HepG2 (cell line): ENCODE results near the gene CDH23.

Experiments used
- IKZF1 ChIP-seq: fragments of 450-650 bp; IDR thresholded peaks from 2 replicates; pipeline ENCODE4 v1.7.1; 2016
- JUN ChIP-seq: sonication (generic); formaldehyde crosslinking; IDR thresholded peaks from 2 replicates; pipeline ENCODE4 v1.4.0; 2020; ENCODE audit warnings: mild to moderate bottlenecking, missing genetic modification reagents
- POLR2AphosphoS5 ChIP-seq: IDR thresholded peaks from 2 replicates; pipeline ENCODE4 v1.6.1; 2012; ENCODE audit warnings: low read depth, low read length
- ZNF207 ChIP-seq: fragments of 450-650 bp; IDR thresholded peaks from 2 replicates; pipeline ENCODE4 v1.6.1; 2016; ENCODE audit warnings: antibody characterized with exemption, borderline replicate concordance
- TF ChIP-seq, protein P1 (sequence below): sonication (generic); formaldehyde crosslinking; IDR thresholded peaks from 2 replicates; pipeline ENCODE4 v1.4.0; 2020; ENCODE audit warnings: mild to moderate bottlenecking, missing genetic modification reagents

DNA sequence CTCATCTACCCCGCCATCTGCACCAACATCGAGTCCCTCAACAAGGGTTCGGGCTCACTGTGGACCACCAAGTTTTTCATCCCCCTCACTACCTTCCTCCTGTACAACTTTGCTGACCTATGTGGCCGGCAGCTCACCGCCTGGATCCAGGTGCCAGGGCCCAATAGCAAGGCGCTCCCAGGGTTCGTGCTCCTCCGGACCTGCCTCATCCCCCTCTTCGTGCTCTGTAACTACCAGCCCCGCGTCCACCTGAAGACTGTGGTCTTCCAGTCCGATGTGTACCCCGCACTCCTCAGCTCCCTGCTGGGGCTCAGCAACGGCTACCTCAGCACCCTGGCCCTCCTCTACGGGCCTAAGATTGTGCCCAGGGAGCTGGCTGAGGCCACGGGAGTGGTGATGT lies 34.6 kb upstream of the CDH23 start:
- TF ChIP-seq ZNF207 (no peak), IKZF1 (no peak), JUN (CRISPR knock-in tag) (no peak), POLR2AphosphoS5 (no peak)
- TF ChIP-seq, protein P1, sequence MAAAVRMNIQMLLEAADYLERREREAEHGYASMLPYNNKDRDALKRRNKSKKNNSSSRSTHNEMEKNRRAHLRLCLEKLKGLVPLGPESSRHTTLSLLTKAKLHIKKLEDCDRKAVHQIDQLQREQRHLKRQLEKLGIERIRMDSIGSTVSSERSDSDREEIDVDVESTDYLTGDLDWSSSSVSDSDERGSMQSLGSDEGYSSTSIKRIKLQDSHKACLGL = no peak
